ENCODE results near the gene UBB. TPM values are rescaled to one million over a fixed set of nuclear protein-coding genes. Genes with fewer than 3 reads are reported as not detected.

UBB gene
- total and polyA plus RNA-seq, 9 of the 15 experiments (the other 6 are each of a cell fraction or from before 2014, with no cell fraction given): 1,069 to 4,143 (median 1,696) TPM

- TF ChIP-seq, protein P1, sequence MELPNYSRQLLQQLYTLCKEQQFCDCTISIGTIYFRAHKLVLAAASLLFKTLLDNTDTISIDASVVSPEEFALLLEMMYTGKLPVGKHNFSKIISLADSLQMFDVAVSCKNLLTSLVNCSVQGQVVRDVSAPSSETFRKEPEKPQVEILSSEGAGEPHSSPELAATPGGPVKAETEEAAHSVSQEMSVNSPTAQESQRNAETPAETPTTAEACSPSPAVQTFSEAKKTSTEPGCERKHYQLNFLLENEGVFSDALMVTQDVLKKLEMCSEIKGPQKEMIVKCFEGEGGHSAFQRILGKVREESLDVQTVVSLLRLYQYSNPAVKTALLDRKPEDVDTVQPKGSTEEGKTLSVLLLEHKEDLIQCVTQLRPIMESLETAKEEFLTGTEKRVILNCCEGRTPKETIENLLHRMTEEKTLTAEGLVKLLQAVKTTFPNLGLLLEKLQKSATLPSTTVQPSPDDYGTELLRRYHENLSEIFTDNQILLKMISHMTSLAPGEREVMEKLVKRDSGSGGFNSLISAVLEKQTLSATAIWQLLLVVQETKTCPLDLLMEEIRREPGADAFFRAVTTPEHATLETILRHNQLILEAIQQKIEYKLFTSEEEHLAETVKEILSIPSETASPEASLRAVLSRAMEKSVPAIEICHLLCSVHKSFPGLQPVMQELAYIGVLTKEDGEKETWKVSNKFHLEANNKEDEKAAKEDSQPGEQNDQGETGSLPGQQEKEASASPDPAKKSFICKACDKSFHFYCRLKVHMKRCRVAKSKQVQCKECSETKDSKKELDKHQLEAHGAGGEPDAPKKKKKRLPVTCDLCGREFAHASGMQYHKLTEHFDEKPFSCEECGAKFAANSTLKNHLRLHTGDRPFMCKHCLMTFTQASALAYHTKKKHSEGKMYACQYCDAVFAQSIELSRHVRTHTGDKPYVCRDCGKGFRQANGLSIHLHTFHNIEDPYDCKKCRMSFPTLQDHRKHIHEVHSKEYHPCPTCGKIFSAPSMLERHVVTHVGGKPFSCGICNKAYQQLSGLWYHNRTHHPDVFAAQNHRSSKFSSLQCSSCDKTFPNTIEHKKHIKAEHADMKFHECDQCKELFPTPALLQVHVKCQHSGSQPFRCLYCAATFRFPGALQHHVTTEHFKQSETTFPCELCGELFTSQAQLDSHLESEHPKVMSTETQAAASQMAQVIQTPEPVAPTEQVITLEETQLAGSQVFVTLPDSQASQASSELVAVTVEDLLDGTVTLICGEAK (IDR thresholded peaks at IDR 0.05): no peak
- TF ChIP-seq, protein P1 (CRISPR knock-in tag; IDR thresholded peaks at IDR 0.05): no peak
- TF ChIP-seq, protein P2, sequence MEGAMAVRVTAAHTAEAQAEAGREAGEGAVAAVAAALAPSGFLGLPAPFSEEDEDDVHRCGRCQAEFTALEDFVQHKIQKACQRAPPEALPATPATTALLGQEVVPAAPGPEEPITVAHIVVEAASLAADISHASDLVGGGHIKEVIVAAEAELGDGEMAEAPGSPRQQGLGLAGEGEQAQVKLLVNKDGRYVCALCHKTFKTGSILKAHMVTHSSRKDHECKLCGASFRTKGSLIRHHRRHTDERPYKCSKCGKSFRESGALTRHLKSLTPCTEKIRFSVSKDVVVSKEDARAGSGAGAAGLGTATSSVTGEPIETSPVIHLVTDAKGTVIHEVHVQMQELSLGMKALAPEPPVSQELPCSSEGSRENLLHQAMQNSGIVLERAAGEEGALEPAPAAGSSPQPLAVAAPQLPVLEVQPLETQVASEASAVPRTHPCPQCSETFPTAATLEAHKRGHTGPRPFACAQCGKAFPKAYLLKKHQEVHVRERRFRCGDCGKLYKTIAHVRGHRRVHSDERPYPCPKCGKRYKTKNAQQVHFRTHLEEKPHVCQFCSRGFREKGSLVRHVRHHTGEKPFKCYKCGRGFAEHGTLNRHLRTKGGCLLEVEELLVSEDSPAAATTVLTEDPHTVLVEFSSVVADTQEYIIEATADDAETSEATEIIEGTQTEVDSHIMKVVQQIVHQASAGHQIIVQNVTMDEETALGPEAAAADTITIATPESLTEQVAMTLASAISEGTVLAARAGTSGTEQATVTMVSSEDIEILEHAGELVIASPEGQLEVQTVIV (CRISPR knock-in tag; IDR thresholded peaks at IDR 0.05; ENCODE audit: borderline replicate concordance): no peak
- TF ChIP-seq BRF2 (IDR thresholded peaks at IDR 0.05; ENCODE audit: borderline replicate concordance, insufficient read depth, insufficient read length) (no peak), TRIM25 (IDR thresholded peaks at IDR 0.05; ENCODE audit: borderline replicate concordance) (no peak), SLC30A9 (CRISPR knock-in tag; IDR thresholded peaks at IDR 0.05) (no peak), XRCC5 (IDR thresholded peaks at IDR 0.05; ENCODE audit: low read depth, low read length) (no peak), SMARCA4 (IDR thresholded peaks at IDR 0.05) (no peak)
- TF ChIP-seq, protein P3, sequence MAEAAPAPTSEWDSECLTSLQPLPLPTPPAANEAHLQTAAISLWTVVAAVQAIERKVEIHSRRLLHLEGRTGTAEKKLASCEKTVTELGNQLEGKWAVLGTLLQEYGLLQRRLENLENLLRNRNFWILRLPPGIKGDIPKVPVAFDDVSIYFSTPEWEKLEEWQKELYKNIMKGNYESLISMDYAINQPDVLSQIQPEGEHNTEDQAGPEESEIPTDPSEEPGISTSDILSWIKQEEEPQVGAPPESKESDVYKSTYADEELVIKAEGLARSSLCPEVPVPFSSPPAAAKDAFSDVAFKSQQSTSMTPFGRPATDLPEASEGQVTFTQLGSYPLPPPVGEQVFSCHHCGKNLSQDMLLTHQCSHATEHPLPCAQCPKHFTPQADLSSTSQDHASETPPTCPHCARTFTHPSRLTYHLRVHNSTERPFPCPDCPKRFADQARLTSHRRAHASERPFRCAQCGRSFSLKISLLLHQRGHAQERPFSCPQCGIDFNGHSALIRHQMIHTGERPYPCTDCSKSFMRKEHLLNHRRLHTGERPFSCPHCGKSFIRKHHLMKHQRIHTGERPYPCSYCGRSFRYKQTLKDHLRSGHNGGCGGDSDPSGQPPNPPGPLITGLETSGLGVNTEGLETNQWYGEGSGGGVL (CRISPR knock-in tag; IDR thresholded peaks at IDR 0.05): no peak
Measured at GRCh38 chr17:16348586-16348985, 32.3 kb upstream of the UBB start (continued).

Measured in K562 (cell line).